ENCODE data around the gene SCFD2.
"Not testable (repeated sequence)": the region's sequence is repeated elsewhere in the genome, so short reads cannot be mapped to it uniquely, and the experiment has no call there.

SCFD2 gene

GRCh38 chr4:53043055-53043454 lies 322.8 kb downstream of the SCFD2 start:
- TF ChIP-seq CTCF (IDR thresholded peaks at IDR 0.05; ENCODE audit: control insufficient read depth, insufficient read depth, low read depth, low read length, missing control alignments) = no peak
- H3K4me3 ChIP-seq (ENCODE audit: control insufficient read depth, low read depth, low read length) = no peak overlapping the region
- no peak for DNase-seq (ENCODE audit: low read depth)

GRCh38 chr4:53040851-53041250 lies 325.0 kb downstream of the SCFD2 start:
- no peak for DNase-seq (ENCODE audit: low read depth)
- TF ChIP-seq CTCF (IDR thresholded peaks at IDR 0.05; ENCODE audit: control insufficient read depth, insufficient read depth, low read depth, low read length, missing control alignments) = no peak
- H3K4me3 ChIP-seq (ENCODE audit: control insufficient read depth, low read depth, low read length) = no peak overlapping the region

- no peak for DNase-seq (ENCODE audit: low read depth)
- no peak for TF ChIP-seq CTCF (IDR thresholded peaks at IDR 0.05; ENCODE audit: control insufficient read depth, insufficient read depth, low read depth, low read length, missing control alignments)
- no peak overlapping the region for H3K4me3 ChIP-seq (ENCODE audit: control insufficient read depth, low read depth, low read length)
Observed at GRCh38 chr4:53040459-53040815, 325.4 kb downstream of the SCFD2 start.

- no peak for TF ChIP-seq CTCF (IDR thresholded peaks at IDR 0.05; ENCODE audit: control insufficient read depth, insufficient read depth, low read depth, low read length, missing control alignments)
- no peak overlapping the region for H3K4me3 ChIP-seq (ENCODE audit: control insufficient read depth, low read depth, low read length)
- DNase-seq (ENCODE audit: low read depth) = no peak
Observed at GRCh38 chr4:53039741-53040458, 326.0 kb downstream of the SCFD2 start.

- DNase-seq (ENCODE audit: low read depth) = no peak
- no peak overlapping the region for H3K4me3 ChIP-seq (ENCODE audit: control insufficient read depth, low read depth, low read length)
- TF ChIP-seq CTCF (IDR thresholded peaks at IDR 0.05; ENCODE audit: control insufficient read depth, insufficient read depth, low read depth, low read length, missing control alignments) = no peak
Observed at GRCh38 chr4:53037892-53038291, 328.0 kb downstream of the SCFD2 start.

GRCh38 chr4:53032908-53033307 lies 333.0 kb downstream of the SCFD2 start:
- not testable (repeated sequence) for DNase-seq (ENCODE audit: low read depth); H3K4me3 ChIP-seq (ENCODE audit: control insufficient read depth, low read depth, low read length)

- no peak for TF ChIP-seq CTCF (IDR thresholded peaks at IDR 0.05; ENCODE audit: control insufficient read depth, insufficient read depth, low read depth, low read length, missing control alignments)
- H3K4me3 ChIP-seq (ENCODE audit: control insufficient read depth, low read depth, low read length) = no peak overlapping the region
- DNase-seq (ENCODE audit: low read depth) = no peak
Observed at GRCh38 chr4:53026233-53026632, 339.6 kb downstream of the SCFD2 start.
